Measurements from ENCODE around the gene LRGUK. TPM values are rescaled to one million over a fixed set of nuclear protein-coding genes. Genes with fewer than 3 reads are reported as not detected.
"Not testable (repeated sequence)": the region's sequence is repeated elsewhere in the genome, so short reads cannot be mapped to it uniquely, and the experiment has no call there.

Gene LRGUK
- total and polyA plus RNA-seq, 2 experiments from 2014 or later: 2.4 to 7.1 TPM

DNA sequence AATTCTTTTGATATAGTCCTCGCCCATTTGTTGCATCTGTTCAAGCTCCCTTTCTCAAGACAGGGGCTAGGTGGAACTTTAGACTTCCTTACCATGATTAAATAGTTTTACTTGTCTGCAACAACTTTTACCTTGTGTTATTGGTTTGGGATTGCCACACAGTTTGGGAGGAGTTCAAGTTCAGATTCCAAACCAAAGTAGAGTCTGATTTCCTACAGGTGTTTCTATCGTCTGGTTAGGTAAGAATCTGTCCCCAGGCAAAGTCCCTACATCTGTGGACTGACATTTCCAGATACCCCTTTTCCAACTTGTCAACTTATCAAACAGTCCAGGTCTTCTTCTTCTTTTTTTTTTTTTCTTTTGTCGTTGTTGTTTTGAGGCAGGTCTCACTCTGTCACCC lies 93.1 kb downstream of the LRGUK start (continued):
- no peak for TF ChIP-seq EZH2phosphoT487 (IDR thresholded peaks at IDR 0.05; ENCODE audit: unreplicated experiment)
- TF ChIP-seq, protein P1, sequence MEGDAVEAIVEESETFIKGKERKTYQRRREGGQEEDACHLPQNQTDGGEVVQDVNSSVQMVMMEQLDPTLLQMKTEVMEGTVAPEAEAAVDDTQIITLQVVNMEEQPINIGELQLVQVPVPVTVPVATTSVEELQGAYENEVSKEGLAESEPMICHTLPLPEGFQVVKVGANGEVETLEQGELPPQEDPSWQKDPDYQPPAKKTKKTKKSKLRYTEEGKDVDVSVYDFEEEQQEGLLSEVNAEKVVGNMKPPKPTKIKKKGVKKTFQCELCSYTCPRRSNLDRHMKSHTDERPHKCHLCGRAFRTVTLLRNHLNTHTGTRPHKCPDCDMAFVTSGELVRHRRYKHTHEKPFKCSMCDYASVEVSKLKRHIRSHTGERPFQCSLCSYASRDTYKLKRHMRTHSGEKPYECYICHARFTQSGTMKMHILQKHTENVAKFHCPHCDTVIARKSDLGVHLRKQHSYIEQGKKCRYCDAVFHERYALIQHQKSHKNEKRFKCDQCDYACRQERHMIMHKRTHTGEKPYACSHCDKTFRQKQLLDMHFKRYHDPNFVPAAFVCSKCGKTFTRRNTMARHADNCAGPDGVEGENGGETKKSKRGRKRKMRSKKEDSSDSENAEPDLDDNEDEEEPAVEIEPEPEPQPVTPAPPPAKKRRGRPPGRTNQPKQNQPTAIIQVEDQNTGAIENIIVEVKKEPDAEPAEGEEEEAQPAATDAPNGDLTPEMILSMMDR (conservative IDR thresholded peaks at IDR 0.05; ENCODE audit: low read depth in 2 of 2): no peak
- TF ChIP-seq, protein P2, sequence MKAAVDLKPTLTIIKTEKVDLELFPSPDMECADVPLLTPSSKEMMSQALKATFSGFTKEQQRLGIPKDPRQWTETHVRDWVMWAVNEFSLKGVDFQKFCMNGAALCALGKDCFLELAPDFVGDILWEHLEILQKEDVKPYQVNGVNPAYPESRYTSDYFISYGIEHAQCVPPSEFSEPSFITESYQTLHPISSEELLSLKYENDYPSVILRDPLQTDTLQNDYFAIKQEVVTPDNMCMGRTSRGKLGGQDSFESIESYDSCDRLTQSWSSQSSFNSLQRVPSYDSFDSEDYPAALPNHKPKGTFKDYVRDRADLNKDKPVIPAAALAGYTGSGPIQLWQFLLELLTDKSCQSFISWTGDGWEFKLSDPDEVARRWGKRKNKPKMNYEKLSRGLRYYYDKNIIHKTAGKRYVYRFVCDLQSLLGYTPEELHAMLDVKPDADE (IDR thresholded peaks at IDR 0.05): no peak

DNA sequence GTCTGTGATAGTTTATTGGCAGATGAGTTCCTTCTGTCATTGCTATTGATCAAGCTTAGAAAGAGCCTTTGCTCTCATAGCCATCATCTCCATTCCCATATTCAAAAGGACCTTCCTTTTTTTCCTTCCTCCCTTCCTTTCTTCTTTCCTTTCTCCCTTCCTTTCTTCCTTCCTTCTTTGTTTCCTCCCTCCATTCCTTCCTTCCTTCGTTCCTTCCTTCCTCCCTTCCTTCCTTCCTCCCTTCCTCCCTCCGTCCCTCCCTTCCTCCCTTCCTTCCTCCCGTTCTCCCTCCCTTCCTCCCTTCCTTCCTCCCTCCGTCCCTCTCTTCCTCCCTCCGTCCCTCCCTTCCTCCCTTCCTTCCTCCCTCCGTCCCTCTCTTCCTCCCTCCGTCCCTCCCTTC lies 104.2 kb downstream of the LRGUK start:
- ATAC-seq; DNase-seq (ENCODE audit: low spot score); H3K27me3 ChIP-seq (ENCODE audit: insufficient read depth); H3K36me3 Mint-ChIP-seq (ENCODE audit: low read depth); H3K36me3 ChIP-seq (ENCODE audit: insufficient read depth); H4K20me1 ChIP-seq (replicated peaks; ENCODE audit: insufficient read depth); H3K27ac ChIP-seq (ENCODE audit: low read depth); H3K4me2 ChIP-seq; H3K4me3 Mint-ChIP-seq; H3K79me2 ChIP-seq (replicated peaks; ENCODE audit: insufficient read depth); H3K27ac Mint-ChIP-seq; H3F3A ChIP-seq (replicated peaks; ENCODE audit: low read depth); H3K4me3 ChIP-seq; H3K9me2 ChIP-seq (ENCODE audit: insufficient read depth); H3K27me3 Mint-ChIP-seq (ENCODE audit: insufficient read depth, low read depth, poor library complexity); H2AFZ ChIP-seq; H3K4me1 Mint-ChIP-seq; H3K4me1 ChIP-seq (ENCODE audit: insufficient read depth): not testable (repeated sequence)
- peaks cover 11% of the 10 kb centered on the region for H3K9me3 Mint-ChIP-seq

DNA sequence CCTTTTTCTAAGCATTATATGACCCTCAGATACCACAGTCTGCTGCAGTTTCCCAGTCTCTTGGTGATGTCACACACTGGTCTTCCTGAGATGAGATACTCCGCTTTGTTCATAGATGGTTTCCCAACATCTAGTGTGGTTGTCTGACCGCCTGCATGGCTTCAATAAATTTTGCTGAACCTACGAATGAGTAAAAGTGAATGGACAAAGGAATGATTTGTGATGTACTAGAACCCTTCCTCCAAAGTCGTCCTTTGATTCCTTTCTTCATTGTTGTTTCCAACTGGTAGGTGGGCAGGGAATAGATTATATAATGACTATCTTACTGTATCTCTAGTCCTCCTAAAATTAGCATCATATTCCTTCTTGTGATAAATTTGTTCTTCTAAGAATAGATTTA lies 107.1 kb downstream of the LRGUK start:
- H3K36me3 Mint-ChIP-seq (ENCODE audit: low read depth): peaks cover 18% of the 10 kb centered on the region; the same call in 2 of the 3 replicates
- Histone ChIP-seq H3K4me3 (no peak overlapping the region), H3K79me2 (replicated peaks; ENCODE audit: insufficient read depth) (no peaks in the 10 kb centered on the region), H3K9me2 (ENCODE audit: insufficient read depth) (no peaks in the 10 kb centered on the region), H3K27me3 (ENCODE audit: insufficient read depth) (no peaks in the 10 kb centered on the region), H3F3A (replicated peaks; ENCODE audit: low read depth) (no peaks in the 10 kb centered on the region), H2AFZ (no peak overlapping the region), H3K27ac (ENCODE audit: low read depth) (no peak overlapping the region), H3K36me3 (ENCODE audit: insufficient read depth) (peaks cover 7% of the 10 kb centered on the region), H4K20me1 (replicated peaks; ENCODE audit: insufficient read depth) (no peaks in the 10 kb centered on the region), H3K4me1 (ENCODE audit: insufficient read depth) (no peaks in the 10 kb centered on the region), H3K4me2 (no peak overlapping the region)
- H3K27me3 Mint-ChIP-seq (ENCODE audit: insufficient read depth, low read depth, poor library complexity): no peaks in the 10 kb centered on the region
- DNase-seq (ENCODE audit: low spot score) (no peak), ATAC-seq (no peak)
- peaks cover 23% of the 10 kb centered on the region for H3K9me3 Mint-ChIP-seq
- no peak overlapping the region for H3K27ac Mint-ChIP-seq
- no peak overlapping the region for H3K4me3 Mint-ChIP-seq
- TF ChIP-seq EZH2 (IDR thresholded peaks at IDR 0.05; ENCODE audit: low read depth, unreplicated experiment) (no peak), ZNF114 (CRISPR knock-in tag; IDR thresholded peaks at IDR 0.05) (no peak), EZH2phosphoT487 (IDR thresholded peaks at IDR 0.05; ENCODE audit: unreplicated experiment) (no peak), ZNF331 (CRISPR knock-in tag; IDR thresholded peaks at IDR 0.05; ENCODE audit: low read depth) (no peak), CREB1 (CRISPR knock-in tag; IDR thresholded peaks at IDR 0.05; ENCODE audit: low read depth) (no peak)
- TF ChIP-seq, protein P3, sequence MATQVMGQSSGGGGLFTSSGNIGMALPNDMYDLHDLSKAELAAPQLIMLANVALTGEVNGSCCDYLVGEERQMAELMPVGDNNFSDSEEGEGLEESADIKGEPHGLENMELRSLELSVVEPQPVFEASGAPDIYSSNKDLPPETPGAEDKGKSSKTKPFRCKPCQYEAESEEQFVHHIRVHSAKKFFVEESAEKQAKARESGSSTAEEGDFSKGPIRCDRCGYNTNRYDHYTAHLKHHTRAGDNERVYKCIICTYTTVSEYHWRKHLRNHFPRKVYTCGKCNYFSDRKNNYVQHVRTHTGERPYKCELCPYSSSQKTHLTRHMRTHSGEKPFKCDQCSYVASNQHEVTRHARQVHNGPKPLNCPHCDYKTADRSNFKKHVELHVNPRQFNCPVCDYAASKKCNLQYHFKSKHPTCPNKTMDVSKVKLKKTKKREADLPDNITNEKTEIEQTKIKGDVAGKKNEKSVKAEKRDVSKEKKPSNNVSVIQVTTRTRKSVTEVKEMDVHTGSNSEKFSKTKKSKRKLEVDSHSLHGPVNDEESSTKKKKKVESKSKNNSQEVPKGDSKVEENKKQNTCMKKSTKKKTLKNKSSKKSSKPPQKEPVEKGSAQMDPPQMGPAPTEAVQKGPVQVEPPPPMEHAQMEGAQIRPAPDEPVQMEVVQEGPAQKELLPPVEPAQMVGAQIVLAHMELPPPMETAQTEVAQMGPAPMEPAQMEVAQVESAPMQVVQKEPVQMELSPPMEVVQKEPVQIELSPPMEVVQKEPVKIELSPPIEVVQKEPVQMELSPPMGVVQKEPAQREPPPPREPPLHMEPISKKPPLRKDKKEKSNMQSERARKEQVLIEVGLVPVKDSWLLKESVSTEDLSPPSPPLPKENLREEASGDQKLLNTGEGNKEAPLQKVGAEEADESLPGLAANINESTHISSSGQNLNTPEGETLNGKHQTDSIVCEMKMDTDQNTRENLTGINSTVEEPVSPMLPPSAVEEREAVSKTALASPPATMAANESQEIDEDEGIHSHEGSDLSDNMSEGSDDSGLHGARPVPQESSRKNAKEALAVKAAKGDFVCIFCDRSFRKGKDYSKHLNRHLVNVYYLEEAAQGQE (IDR thresholded peaks at IDR 0.05; ENCODE audit: unreplicated experiment): no peak
- H3K4me1 Mint-ChIP-seq: no peaks in the 10 kb centered on the region
